Fibroblast of lung (primary cell): ENCODE data around the gene C3orf18.

Source experiments
- CTCF ChIP-seq, 2 donors: IDR thresholded peaks in 1 of 2; conservative IDR thresholded peaks in 1 of 2; 1 replicate in 1 of 2; 2 replicates in 1 of 2; pipeline ENCODE4 v1.5.1; 2011 to 2012; ENCODE audit warnings: low read length in 2 of 2, control low read depth in 1 of 2, inconsistent platforms in 1 of 2, low read depth in 1 of 2, mild to moderate bottlenecking in 1 of 2
- EZH2 ChIP-seq: IDR thresholded peaks from 2 replicates; pipeline ENCODE4 v1.5.1; 2012; ENCODE audit warnings: low read length, control low read depth, mild to moderate bottlenecking; ENCODE audit errors: missing control alignments

GRCh38 chr3:50611464-50612233, 44.1 kb upstream of the C3orf18 start, which contains the start of gene CISH:
- TF ChIP-seq CTCF (conservative IDR thresholded peaks at IDR 0.05 in 1 of 2, IDR thresholded peaks at IDR 0.05 in 1 of 2; ENCODE audit: low read depth in 1 of 2, low read length in 2 of 2) = peak; percentile 30 to 47
- no peak for TF ChIP-seq EZH2
